GM19043 (cell line): Measurements from ENCODE around the gene SLC10A1.
A peak's percentile ranks its signal among the peaks of the same experiment; 100 is the strongest.
"Not testable (repeated sequence)": the region's sequence is repeated elsewhere in the genome, so short reads cannot be mapped to it uniquely, and the experiment has no call there.

Experiments
- ATAC-seq: cut with Tn5 transposase; IDR thresholded peaks from one replicate; pipeline ENCODE4 v1.9.1; 2021; ENCODE audit warnings: low read depth; ENCODE audit not compliant: unreplicated experiment

Gene SLC10A1

DNA sequence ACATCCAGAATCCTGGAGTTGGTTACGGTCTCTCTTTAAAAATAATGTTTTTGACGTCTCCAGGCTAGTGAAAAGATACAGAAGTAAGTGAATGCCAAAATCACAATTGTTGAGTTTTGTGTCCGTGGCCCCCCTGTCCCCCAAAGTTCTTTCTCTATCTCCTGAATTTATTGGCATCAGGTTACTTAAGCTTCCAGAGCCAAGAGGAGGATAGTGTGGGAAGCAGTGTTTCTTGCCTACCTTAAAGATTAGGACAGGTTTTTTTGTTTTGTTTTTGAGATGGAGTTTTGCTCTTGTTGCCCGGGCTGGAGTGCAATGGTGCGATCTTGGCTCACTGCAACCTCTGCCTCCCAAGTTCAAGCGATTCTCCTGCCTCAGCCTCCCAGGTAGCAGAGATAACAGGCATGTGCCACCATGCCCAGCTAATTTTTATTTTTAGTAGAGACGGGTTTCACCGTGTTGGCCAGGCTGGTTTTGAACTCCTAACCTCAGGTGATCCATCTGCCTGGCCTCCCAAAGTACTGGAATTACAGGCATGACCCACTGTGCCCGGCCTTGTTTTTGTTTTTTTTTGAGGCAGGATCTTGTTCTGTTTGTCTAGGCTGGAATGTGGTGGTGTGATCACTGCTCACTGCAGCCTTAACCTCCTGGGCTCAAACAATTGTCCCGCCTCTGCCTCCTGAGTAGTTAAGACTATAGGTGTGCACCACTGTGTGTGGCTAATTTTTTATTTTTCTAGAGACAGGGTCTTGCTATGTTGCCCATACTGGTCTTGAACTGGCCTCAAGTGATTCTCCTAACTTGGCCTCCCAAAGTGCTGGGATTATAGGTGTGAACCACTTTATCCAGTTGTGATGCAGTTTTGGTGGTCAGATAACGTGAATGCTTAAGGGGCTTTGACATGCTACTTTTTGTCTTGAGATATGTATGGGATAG lies 24.7 kb downstream of the SLC10A1 start:
- no peak for ATAC-seq

DNA sequence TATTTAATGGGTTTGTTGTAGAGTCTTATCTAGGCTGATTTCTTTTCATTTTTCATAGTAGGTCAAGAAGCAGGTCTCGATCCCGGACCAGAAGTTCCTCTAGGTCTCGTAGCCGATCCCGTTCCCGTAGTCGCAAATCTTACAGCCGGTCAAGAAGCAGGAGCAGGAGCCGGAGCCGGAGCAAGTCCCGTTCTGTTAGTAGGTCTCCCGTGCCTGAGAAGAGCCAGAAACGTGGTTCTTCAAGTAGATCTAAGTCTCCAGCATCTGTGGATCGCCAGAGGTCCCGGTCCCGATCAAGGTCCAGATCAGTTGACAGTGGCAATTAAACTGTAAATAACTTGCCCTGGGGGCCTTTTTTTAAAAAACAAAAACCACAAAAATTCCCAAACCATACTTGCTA lies 25.9 kb downstream of the SLC10A1 start:
- no peak for ATAC-seq

DNA sequence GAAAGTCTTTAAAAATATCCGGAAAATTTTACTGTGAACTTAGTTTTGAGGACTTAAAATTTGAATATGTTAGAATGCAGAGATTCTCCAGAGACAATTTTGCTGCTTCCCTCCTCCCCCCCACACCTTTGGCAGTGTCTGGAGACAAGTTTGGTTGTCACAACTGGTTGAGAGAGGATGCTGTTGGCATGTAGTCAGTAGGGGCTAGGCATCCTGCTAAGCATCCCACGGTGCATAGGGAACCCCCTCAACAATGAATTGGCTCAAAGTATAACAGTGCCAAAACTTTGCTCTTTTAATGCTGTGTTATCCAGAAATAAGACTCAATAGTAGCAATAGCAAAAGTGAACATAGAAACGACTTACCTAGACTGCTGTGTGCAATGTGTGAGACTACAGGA lies 26.5 kb downstream of the SLC10A1 start:
- no peak for ATAC-seq

DNA sequence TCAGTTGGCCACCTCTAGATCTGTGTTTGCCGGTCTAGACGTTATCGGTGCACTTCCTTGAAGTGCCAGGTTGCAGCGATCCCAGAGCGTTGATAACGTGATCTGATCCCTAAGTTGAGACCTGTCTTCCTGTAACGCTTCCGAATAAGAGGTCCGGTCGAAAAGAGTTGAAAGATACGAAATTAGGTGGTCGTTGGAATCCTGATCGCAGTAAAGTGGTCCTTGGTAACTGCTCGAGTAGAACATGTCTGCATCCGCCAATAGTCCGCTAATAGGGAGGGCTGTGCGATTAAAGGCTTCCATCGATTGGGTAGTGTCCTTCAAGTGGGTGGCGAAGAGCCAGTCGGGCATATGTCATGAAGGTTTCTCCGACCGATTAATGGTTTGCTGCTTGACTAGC lies 27.4 kb downstream of the SLC10A1 start:
- ATAC-seq: no peak

DNA sequence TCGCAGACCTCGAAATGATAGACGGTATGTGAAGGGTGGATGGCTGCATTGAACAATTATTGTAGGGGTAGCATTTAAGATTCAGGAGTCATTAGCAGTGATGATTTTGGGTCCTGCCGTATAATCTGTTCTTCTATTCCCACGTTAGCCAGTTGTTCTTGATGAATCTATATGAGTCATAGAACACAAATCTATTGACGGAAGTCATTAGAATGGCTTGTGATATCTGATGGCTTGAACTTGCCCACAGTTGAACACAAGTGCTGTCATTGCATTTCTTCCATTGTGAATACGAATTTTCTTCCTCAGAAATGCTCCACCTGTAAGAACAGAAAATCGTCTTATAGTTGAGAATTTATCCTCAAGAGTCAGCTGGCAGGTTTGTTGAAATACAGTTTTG lies 28.2 kb downstream of the SLC10A1 start:
- ATAC-seq: no peak

DNA sequence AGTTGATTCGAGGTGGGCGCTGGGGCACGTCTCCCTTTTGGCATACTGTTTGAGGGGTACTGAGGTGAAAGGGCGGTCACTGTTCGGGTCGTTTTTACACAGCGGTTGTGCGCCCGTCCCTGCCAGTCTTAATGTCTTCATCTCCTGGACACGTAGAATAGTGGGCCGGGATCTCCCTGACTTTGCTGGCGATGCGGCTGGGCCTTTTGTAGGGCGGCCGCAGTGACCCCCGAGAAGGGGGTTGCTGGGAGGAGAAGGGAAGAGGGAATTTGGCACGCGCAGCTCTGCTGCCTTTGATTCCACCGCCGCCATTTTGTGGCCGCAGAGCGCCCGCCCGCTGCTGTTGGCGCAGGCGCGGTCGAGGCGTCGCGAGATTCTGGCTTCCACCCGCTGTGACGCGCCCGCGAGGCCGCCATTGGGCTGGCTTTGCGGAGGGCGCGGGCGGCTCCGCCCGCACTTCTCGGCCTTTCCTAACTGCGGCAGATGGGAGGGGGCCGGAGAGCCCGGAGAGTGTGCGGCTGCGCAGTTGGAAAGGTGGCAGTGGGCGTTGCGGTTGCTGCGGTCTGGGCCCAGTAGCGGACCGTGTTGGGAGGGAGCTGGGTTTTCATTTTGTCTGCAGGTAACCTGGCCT lies 29.6 kb downstream of the SLC10A1 start:
- ATAC-seq: peak; percentile 51

DNA sequence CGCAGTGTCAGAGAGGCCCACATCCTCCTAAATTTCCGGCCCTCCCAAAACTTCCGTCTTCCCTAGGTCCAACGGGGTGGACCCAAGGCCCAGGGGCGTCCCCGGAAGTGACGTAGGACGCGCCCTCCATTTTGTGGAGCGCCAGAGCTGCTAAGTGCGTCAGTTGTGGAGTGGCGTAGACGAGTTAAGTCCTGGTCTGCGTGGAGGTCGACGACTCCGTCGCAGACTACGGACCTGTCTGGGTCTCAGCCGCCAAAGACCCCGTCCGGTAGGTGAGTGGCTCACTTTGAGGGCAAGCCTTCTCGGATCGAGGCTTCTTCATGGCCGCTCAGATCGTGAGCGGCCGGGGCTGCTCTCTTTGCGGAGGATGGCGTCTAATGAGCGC lies 30.1 kb downstream of the SLC10A1 start, which contains the start of gene SRSF5:
Gene SRSF5 (plus strand): TSS at position 159 of the 385 bp plus-strand sequence. CDS start 1,015 bp downstream, outside the sequence.
- peak; percentile 79 for ATAC-seq

DNA sequence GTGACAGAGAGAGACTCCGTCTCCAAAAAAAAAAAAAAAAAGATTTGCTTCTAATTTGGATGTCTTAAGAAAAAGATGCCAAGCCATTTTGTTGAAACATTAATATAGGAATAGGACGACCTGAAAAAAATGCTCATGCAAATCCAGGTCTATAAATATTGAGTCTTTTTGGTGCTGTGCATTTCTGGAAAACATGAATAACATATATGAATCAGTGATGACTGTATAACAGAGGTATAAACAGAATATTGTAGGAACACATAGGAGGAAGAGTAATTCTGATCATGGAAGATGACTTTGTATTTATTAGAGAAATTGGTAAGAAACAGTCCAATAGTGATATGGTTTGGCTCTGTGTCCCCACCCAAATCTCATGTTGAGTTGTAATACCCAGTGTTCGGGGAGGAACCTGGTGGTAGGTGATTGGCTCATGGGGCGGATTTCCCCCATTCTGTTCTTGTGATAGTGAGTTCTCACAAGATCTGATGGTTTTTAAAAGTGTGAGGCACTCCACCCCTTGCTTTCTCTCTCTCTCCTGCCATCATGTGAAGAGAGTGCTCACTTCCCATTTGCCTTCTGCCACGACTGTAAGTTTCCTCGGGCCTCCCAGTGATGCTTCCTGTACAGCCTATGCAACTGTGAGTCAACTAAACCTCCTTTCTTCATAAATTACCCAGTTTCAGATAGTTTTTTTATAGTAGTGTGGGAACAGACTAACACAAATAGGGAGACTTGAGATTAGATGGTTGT lies 33.1 kb downstream of the SLC10A1 start:
- no peak for ATAC-seq

DNA sequence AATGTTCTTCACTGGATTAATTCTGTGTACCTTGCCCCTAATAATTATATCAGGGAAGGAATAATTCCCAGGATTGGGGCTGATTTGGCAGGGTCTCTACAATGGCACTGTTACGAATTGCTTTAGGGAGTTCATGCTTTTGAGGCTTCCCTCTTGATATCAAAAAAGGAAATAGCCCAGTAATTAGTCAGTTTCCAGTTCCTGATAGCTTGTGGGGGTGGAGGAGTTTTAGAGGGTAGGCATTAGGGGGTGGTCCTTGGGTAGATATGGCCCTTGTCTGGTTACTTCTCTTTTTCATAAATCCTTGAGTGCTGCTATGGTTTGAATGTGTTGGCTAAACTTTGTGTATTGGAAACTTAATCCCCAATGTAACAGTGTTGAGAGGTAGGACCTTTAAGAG lies 36.2 kb downstream of the SLC10A1 start:
- no peak for ATAC-seq

DNA sequence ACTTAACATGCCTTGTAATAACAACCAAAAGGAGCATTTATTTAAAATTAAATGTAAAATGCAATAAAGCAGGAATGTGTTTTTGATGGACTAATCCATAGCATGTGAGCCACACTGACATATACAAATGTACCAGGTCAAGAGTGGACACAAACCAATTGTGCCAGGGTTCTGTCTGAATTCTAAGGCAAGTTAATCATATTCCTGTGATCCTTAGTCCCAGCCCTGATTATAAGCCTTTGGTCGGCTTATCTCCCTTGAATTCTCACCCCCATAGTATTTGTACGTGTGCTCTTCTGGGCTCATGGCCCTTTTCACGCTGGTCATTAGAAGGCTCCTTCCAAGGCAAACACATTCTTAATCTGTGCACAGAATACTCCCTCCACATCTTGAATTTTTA lies 40.7 kb downstream of the SLC10A1 start:
- ATAC-seq: no peak

DNA sequence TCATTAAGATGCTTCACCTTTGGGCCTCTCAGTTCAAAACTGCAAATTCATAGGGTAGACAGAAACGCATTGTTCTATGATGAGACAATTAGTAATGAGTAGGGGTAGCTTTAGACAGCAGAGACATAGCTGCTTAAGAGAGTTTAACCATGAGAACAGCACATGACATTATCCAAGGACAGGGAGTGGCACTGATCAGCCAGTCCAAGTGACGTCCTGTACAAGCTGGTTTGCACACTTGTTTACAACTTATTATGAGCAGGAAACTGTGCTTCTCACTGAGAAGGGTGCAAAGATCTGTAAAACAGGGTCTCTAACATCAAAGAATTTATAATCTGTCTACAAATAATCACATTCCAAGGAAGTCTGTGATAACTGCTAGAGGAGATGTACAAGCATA lies 41.3 kb downstream of the SLC10A1 start:
- no peak for ATAC-seq

DNA sequence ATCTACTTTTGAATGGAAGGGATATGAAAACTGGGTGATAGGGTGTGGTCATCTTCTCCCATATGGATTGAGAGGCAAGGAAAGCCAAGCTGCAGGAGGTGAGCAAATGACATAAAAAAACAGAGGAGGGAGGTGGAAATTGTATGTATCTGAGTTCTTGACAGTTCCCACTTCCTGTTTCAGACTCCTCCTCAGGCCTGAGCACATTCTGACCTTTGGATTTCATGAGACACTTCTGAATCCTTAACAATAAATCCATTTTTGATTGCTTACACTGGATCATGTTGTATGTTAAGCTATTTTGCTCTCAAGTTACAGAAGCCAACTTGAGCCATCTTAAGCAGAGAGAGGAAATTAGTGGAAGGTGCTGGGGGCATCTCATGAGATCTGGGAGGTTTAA lies 41.7 kb downstream of the SLC10A1 start:
- ATAC-seq: no peak

DNA sequence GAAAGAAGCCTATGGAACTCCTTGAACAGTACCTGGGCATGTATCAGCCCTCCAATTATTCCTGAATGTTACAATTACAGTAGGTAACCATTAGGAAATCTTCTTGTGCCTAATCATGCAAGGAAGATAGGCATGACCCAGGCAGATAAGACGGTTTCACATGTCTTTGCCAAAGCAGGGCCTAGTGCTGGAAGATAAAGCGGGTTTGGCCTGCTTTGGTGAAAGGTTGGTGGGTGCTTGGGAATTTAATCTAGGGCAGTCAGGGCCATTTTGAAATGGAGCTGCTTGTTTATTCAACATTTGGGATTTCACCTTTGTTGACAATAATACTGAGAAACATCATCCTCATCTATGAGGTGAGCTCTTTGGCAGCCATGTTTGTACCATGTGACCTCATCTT lies 42.6 kb downstream of the SLC10A1 start:
- ATAC-seq: no peak

DNA sequence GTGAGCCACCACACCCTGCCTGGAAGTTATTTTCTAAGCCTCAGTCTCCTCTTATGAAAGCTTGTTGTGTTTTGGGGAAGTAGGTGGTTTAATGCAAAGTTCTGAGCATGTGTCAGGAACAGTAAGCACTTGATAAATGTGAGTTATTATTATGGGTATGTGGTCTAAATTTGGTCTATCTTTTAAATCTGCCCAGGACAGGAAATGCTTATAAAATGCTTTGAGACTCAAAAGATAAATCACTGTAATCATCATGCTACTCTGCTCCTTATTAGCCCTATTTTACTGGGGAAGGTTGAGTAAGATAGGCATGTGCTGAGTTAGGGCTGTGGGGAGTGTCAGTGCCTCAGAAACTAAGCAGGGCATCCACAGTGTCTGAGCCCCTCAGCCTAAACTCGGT lies 43.2 kb downstream of the SLC10A1 start:
- ATAC-seq: no peak

DNA sequence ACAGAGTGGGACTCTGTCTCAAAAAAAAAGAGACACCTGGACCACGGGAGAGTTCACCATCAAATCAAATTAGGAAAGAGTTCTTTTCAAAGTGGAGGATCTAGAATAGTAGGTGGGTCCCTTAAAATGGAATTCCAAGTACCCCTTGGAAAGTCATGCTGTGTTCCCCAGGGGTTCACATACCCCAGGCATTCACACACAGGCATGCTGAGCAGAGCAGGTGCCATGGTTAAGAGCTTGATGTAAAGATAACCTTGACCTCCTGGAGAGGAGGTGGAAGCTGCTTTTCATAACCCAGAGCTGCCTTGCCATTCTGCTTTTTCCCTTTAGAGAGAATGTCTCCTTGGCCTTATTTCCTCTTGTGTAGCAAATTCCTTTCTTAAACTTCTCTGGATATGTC lies 44.3 kb downstream of the SLC10A1 start:
- no peak for ATAC-seq

DNA sequence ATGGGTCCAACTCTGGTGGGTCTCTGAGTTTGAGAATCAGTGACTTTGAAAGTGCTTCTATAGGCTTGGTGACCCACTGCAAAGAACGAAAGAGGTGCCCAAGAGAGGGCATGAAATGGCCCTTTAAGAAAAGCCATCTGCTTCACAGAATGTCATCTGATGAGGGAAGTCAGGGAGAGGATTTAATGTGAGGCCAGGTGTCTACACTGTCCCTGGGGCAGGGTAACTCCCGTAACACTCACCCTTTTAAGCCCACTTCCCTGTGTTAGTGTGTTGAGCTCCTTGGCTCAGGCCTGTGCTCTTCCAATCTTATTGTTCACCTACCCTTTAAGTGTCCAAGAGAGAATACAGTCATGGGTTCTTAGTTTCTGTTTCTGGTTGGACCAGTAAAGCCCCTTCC lies 46.5 kb downstream of the SLC10A1 start:
- no peak for ATAC-seq

DNA sequence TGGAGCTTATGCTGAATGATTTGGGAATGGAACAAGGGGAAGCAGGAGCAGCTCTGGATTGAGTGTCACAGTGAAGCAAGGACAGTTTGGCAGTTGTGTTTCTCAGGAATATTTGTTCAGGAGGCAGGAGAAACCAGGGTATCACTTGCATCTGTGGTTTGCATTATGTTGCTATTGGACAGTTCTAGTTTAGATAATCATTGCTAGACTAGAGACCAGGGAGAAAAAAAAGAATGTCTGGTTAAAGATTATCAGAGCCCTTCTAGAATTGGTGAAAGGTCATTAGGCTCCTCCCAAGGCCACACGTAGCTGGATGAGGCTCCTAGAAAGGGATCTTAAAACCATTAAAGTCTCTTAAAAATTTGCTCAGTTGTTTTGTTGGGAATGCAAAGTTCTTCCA lies 47.1 kb downstream of the SLC10A1 start:
- peak; percentile 61 for ATAC-seq

DNA sequence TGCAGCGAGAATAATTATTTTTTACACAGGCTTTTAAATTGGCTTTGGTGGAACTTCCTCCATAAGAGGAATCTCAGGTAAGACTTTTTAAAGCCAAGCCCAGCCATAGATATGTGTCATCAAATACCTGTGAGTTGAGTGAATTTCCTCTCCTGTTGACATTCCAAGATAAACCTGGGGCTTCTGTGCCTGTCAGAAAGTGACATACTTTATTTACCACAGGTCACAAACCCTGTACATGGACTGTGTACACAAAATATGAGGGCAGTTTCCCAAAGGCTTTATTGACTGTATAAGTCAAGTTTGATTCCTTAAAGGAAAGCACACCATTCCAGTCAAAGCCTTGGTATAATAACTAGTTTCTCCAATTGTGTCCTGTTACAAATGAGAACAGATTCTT lies 56.0 kb downstream of the SLC10A1 start:
- ATAC-seq: no peak

DNA sequence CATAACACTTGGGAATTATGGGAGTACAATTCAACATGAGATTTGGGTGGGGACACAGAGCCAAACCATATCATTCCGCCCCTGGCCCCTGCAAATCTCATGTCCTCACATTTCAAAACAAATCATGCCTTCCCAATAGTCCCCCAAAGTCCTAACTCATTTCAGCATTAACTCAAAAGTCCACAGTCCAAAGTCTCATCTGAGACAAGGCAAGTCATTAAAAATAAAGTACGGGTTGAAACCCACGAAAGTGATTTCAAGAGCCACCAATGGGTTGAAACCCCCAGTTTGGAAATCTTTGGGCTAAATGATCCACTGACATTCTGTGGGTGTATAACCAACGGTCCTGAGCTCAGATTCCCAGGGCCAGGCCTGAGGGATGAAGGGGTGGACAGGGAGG lies 60.6 kb downstream of the SLC10A1 start:
- not testable (repeated sequence) for ATAC-seq

DNA sequence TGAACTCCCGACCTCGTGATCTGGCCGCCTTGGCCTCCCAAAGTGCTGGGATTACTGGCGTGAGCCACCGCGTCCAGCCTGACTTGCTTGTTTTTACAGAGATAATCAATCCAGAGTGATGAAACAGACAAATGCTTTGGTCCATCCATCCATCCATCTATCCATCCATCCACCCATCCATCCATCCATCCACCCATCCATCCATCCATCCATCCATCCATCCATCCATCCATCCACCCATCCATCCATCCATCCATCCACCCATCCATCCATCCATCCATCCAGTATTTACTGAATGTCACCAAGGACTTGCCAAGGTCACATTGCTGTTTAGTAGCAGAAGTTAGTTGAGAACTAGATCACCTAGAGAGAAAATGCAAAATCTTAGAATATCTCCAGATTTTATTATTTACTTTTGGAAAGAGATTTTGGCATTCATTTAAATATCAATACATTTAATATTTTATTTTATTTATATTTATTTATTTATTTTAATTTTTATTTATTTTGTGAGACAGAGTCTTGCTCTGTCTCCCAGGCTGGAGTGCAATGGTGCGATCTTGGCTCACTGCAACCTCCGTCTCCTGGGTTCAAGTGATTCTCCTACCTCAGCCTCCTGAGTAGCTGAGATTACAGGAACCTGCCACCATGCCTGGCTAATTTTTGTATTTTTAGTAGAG lies 65.0 kb downstream of the SLC10A1 start:
- not testable (repeated sequence) for ATAC-seq

DNA sequence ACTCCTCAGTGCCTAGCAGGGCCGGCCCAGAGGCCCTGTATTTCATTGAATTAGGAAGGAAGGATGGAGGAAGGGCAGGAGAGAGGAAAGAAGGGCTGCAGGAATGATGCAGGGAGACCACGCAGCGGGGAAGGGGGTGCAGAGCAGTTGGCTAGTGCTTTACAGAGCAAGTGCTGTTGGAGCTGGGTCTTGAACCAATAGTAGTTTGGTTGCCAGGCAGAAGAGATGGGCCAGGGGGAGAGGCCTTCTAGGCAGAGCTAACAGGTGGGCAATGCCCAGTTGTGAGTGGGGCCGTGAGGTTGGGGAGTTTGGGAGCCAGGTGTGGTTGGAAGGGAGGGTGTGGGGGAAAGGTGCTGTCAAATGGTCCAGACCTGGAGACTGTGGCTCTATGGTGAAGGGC lies 69.2 kb downstream of the SLC10A1 start:
- no peak for ATAC-seq
